KMS-11 (cell line): ENCODE measurements around the gene DRC3.
"Not testable (repeated sequence)": the region's sequence is repeated elsewhere in the genome, so short reads cannot be mapped to it uniquely, and the experiment has no call there.

Experiments
- H2AFZ ChIP-seq: fragments of 200-600 bp; sonication (generic); 2 replicates; pipeline ENCODE4 v1.6.1; 2016; ENCODE audit warnings: antibody characterized with exemption, mixed run types, low read depth
- H3K27ac ChIP-seq: fragments of 200-600 bp; sonication (generic); 2 replicates; pipeline ENCODE4 v1.6.1; 2016; ENCODE audit warnings: mild to moderate bottlenecking, mixed run types
- H3K27me3 ChIP-seq: fragments of 200-600 bp; sonication (generic); 2 replicates; pipeline ENCODE4 v1.6.1; 2017; ENCODE audit warnings: mild to moderate bottlenecking, low read depth, mixed run types, moderate library complexity; ENCODE audit not compliant: insufficient read depth
- H3K36me3 ChIP-seq: fragments of 200-600 bp; sonication (generic); 2 replicates; pipeline ENCODE4 v1.6.1; 2017; ENCODE audit warnings: mild to moderate bottlenecking, mixed run types; ENCODE audit not compliant: insufficient read depth
- H3K4me1 ChIP-seq: fragments of 200-600 bp; sonication (generic); 2 replicates; pipeline ENCODE4 v1.6.1; 2016; ENCODE audit warnings: mild to moderate bottlenecking, low read depth, mixed run types; ENCODE audit not compliant: poor library complexity, severe bottlenecking
- H3K4me2 ChIP-seq: fragments of 200-600 bp; sonication (generic); 2 replicates; pipeline ENCODE4 v1.7.0; 2016; ENCODE audit warnings: mild to moderate bottlenecking, mixed run types
- H3K4me3 ChIP-seq: fragments of 200-600 bp; sonication (generic); IDR thresholded peaks from 2 replicates; pipeline ENCODE4 v1.6.1; 2017; ENCODE audit warnings: low read depth, low read length, mixed read lengths; ENCODE audit not compliant: insufficient read depth
- H3K79me2 ChIP-seq: fragments of 200-600 bp; sonication (generic); 2 replicates; pipeline ENCODE4 v1.6.1; 2016; ENCODE audit warnings: low read depth, mixed run types; ENCODE audit not compliant: insufficient read depth
- H3K9ac ChIP-seq: fragments of 200-600 bp; sonication (generic); 2 replicates; pipeline ENCODE4 v1.6.1; 2016; ENCODE audit warnings: mild to moderate bottlenecking, mixed run types
- H4K20me1 ChIP-seq: fragments of 200-600 bp; sonication (generic); 2 replicates; pipeline ENCODE4 v1.6.1; 2016; ENCODE audit warnings: mild to moderate bottlenecking, mixed run types; ENCODE audit not compliant: insufficient read depth
- CTCF ChIP-seq: fragments of 200-600 bp; sonication (generic); conservative IDR thresholded peaks from 2 replicates; pipeline ENCODE4 v1.6.1; 2017; ENCODE audit warnings: low read depth, mild to moderate bottlenecking, antibody characterized with exemption, low read length, moderate library complexity, mixed read lengths

Gene DRC3

GRCh38 chr17:17993852-17994251 lies 21.2 kb downstream of the DRC3 start:
- Histone ChIP-seq H3K27me3 (no peaks in the 10 kb centered on the region), H3K9ac (no peak overlapping the region), H3K4me2 (no peak overlapping the region), H3K79me2 (no peaks in the 10 kb centered on the region), H3K4me3 (no peak overlapping the region), H3K27ac (no peak overlapping the region), H3K4me1 (no peaks in the 10 kb centered on the region), H4K20me1 (no peaks in the 10 kb centered on the region), H2AFZ (no peak overlapping the region), H3K36me3 (no peaks in the 10 kb centered on the region)
- TF ChIP-seq CTCF = no peak

GRCh38 chr17:17994271-17995069 lies 21.8 kb downstream of the DRC3 start:
- Histone ChIP-seq H3K4me3 (no peak overlapping the region), H3K9ac (no peak overlapping the region), H2AFZ (no peak overlapping the region), H3K4me1 (no peaks in the 10 kb centered on the region), H3K4me2 (no peak overlapping the region), H3K27ac (no peak overlapping the region), H4K20me1 (no peaks in the 10 kb centered on the region), H3K27me3 (no peaks in the 10 kb centered on the region), H3K79me2 (no peaks in the 10 kb centered on the region), H3K36me3 (no peaks in the 10 kb centered on the region)
- no peak for TF ChIP-seq CTCF

GRCh38 chr17:17995887-17996286 lies 23.2 kb downstream of the DRC3 start:
- not testable (repeated sequence) for H3K4me1 ChIP-seq, H3K9ac ChIP-seq, H3K4me2 ChIP-seq, H3K27ac ChIP-seq, H3K79me2 ChIP-seq, H2AFZ ChIP-seq, H3K36me3 ChIP-seq, H3K4me3 ChIP-seq, H3K27me3 ChIP-seq, H4K20me1 ChIP-seq

GRCh38 chr17:17998934-17999333 lies 26.3 kb downstream of the DRC3 start:
- Histone ChIP-seq H3K4me3 (no peak overlapping the region), H3K27ac (no peak overlapping the region), H4K20me1 (no peaks in the 10 kb centered on the region), H3K4me1 (no peaks in the 10 kb centered on the region), H3K4me2 (no peak overlapping the region), H3K36me3 (no peaks in the 10 kb centered on the region), H2AFZ (no peak overlapping the region), H3K27me3 (no peaks in the 10 kb centered on the region), H3K79me2 (no peaks in the 10 kb centered on the region), H3K9ac (no peak overlapping the region)
- no peak for TF ChIP-seq CTCF

GRCh38 chr17:17999364-18000029 lies 26.8 kb downstream of the DRC3 start:
- Histone ChIP-seq H4K20me1 (no peaks in the 10 kb centered on the region), H3K27me3 (no peaks in the 10 kb centered on the region), H3K4me1 (no peaks in the 10 kb centered on the region), H3K9ac (no peak overlapping the region), H3K4me3 (no peak overlapping the region), H3K36me3 (no peaks in the 10 kb centered on the region), H3K79me2 (no peaks in the 10 kb centered on the region), H3K4me2 (no peak overlapping the region), H3K27ac (no peak overlapping the region), H2AFZ (no peak overlapping the region)
- TF ChIP-seq CTCF = no peak
